Esophagus squamous epithelium (tissue), 4 donors: ENCODE data around the gene TCL1B.

Source experiments
- POLR2A ChIP-seq, 4 donors: fragments of 450-650 bp; IDR thresholded peaks; one replicate each; pipeline ENCODE4 v1.6.1; 2017; ENCODE audit warnings: antibody characterized with exemption in 4 of 4, mild to moderate bottlenecking in 4 of 4, moderate library complexity in 3 of 4
- TF ChIP-seq, protein P1 (sequence below), 6 experiments: fragments of 450-650 bp in 4 of 6; fragments of 200-600 bp in 2 of 6; sonication (generic) in 2 of 6; IDR thresholded peaks; one replicate each; pipeline ENCODE4 v1.5.1; 2016 to 2019; ENCODE audit warnings: antibody characterized with exemption in 6 of 6, mild to moderate bottlenecking in 4 of 6, moderate library complexity in 4 of 6

GRCh38 chr14:95660651-95661515, 25.3 kb upstream of the TCL1B start:
- TF ChIP-seq, protein P1, sequence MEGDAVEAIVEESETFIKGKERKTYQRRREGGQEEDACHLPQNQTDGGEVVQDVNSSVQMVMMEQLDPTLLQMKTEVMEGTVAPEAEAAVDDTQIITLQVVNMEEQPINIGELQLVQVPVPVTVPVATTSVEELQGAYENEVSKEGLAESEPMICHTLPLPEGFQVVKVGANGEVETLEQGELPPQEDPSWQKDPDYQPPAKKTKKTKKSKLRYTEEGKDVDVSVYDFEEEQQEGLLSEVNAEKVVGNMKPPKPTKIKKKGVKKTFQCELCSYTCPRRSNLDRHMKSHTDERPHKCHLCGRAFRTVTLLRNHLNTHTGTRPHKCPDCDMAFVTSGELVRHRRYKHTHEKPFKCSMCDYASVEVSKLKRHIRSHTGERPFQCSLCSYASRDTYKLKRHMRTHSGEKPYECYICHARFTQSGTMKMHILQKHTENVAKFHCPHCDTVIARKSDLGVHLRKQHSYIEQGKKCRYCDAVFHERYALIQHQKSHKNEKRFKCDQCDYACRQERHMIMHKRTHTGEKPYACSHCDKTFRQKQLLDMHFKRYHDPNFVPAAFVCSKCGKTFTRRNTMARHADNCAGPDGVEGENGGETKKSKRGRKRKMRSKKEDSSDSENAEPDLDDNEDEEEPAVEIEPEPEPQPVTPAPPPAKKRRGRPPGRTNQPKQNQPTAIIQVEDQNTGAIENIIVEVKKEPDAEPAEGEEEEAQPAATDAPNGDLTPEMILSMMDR (IDR thresholded peaks at IDR 0.05), result no peak
- TF ChIP-seq POLR2A (IDR thresholded peaks at IDR 0.05), result no peak
